Activated CD8-positive, alpha-beta memory T cell treated with anti-CD3 and anti-CD28 coated beads for 36 hours (primary cell): ENCODE measurements around the gene FAM193A. TPM values are rescaled to one million over a fixed set of nuclear protein-coding genes. Genes with fewer than 3 reads are reported as not detected.
"Not testable (repeated sequence)": the region's sequence is repeated elsewhere in the genome, so short reads cannot be mapped to it uniquely, and the experiment has no call there.

Experiments used
- CTCF ChIA-PET: fragments of 350-600 bp; sonication (Branson Sonifier 250); formaldehyde crosslinking; loops from one replicate; lab custom pipeline; 2021; ENCODE audit warnings: antibody characterized with exemption; lab: Charles Lee
- POLR2A ChIA-PET: fragments of 350-600 bp; sonication (Branson Sonifier 250); formaldehyde crosslinking; loops from one replicate; lab custom pipeline; 2021; ENCODE audit warnings: antibody characterized with exemption; lab: Charles Lee
- total RNA-seq, 2 experiments: library from RNA; stranded (reverse); gene quantifications; one replicate each; pipeline ENCODE4 v1.2.3, GENCODE V29; 2021

FAM193A gene
- total RNA-seq, 2 experiments from 2014 or later, result 21.1 to 21.4 TPM

- POLR2A ChIA-PET, result no interaction called here
- CTCF ChIA-PET, result interaction anchor here (1.3 to 3.9 kb wide), 3 partner anchors 16 to 162 kb away, joined by 4 to 15 read pairs (median 4); no protein-coding TSS in a partner anchor
Observed at GRCh38 chr4:2762048-2762447, 225.6 kb downstream of the FAM193A start.

- ChIA-PET POLR2A (interaction anchor here (1.8 kb wide), 1 partner anchor 173 kb away, joined by 12 read pairs; no protein-coding TSS in a partner anchor), CTCF (interaction anchor here (0.9 to 3.9 kb wide), 12 partner anchors 16 to 199 kb away, joined by 3 to 15 read pairs (median 4); no protein-coding TSS in a partner anchor)
Observed at GRCh38 chr4:2762486-2763370, 226.3 kb downstream of the FAM193A start.

- POLR2A ChIA-PET, result interaction anchor here (1.0 to 1.8 kb wide), 4 partner anchors 22 to 190 kb away, joined by 3 to 12 read pairs (median 6); no protein-coding TSS in a partner anchor
- CTCF ChIA-PET, result interaction anchor here (0.6 to 3.9 kb wide), 14 partner anchors 19 to 344 kb away, joined by 3 to 15 read pairs (median 4); no protein-coding TSS in a partner anchor
Observed at GRCh38 chr4:2763511-2763967, 227.1 kb downstream of the FAM193A start.

- ChIA-PET CTCF (interaction anchor here (0.7 to 3.9 kb wide), 4 partner anchors 16 to 89 kb away, joined by 3 to 15 read pairs (median 3); no protein-coding TSS in a partner anchor), POLR2A (no interaction called here)
Observed at GRCh38 chr4:2765832-2766526, 229.5 kb downstream of the FAM193A start.

- ChIA-PET POLR2A (no interaction called here), CTCF (interaction anchor here (0.9 to 1.4 kb wide), 2 partner anchors 44 to 51 kb away, joined by 3 to 4 read pairs; no protein-coding TSS in a partner anchor)
Observed at GRCh38 chr4:2767046-2767704, 230.7 kb downstream of the FAM193A start.

- POLR2A ChIA-PET, result no interaction called here
- CTCF ChIA-PET, result interaction anchor here (1.4 kb wide), 1 partner anchor 43 kb away, joined by 4 read pairs; no protein-coding TSS in a partner anchor
Observed at GRCh38 chr4:2767705-2768074, 231.2 kb downstream of the FAM193A start.

GRCh38 chr4:2768124-2768523 is 231.7 kb downstream of the FAM193A start:
- CTCF ChIA-PET, result interaction anchor here (1.4 kb wide), 1 partner anchor 43 kb away, joined by 4 read pairs; no protein-coding TSS in a partner anchor
- POLR2A ChIA-PET, result no interaction called here

GRCh38 chr4:2768921-2769336 is 232.5 kb downstream of the FAM193A start:
- ChIA-PET CTCF (no interaction called here), POLR2A (no interaction called here)

GRCh38 chr4:2771264-2771663 is 234.8 kb downstream of the FAM193A start:
- CTCF ChIA-PET, result no interaction called here
- POLR2A ChIA-PET, result interaction anchor here (1.8 kb wide), 1 partner anchor 164 kb away, joined by 7 read pairs; no protein-coding TSS in a partner anchor

GRCh38 chr4:2780643-2781042 is 244.2 kb downstream of the FAM193A start:
- CTCF ChIA-PET, result interaction anchor here (5.0 kb wide), 1 partner anchor 17 kb away, joined by 15 read pairs; no protein-coding TSS in a partner anchor
- POLR2A ChIA-PET, result not testable (repeated sequence)

- ChIA-PET POLR2A (no interaction called here), CTCF (interaction anchor here (1.3 to 5.0 kb wide), 2 partner anchors 8 to 18 kb away, joined by 3 to 15 read pairs; no protein-coding TSS in a partner anchor)
Observed at GRCh38 chr4:2781911-2782310, 245.5 kb downstream of the FAM193A start.

Other genes with a start within 250 kb of the FAM193A start
- gene ZFYVE28, start 118.0 kb upstream of the FAM193A start, total RNA-seq, result 10 to 100 TPM in 1 of 2 experiments, 1 to 10 TPM in 1; 9.6 to 10.3 TPM
- not detected for gene CFAP99, start 117.7 kb upstream of the FAM193A start, total RNA-seq
- 10 to 100 TPM; 91.9 to 92.1 TPM for gene RNF4, start 67.5 kb upstream of the FAM193A start, total RNA-seq
- 10 to 100 TPM; 85.5 to 86.4 TPM for gene TNIP2, start 219.7 kb downstream of the FAM193A start, total RNA-seq